CD14-positive monocyte (primary cell): ENCODE measurements around the gene DOCK1. TPM values are rescaled to one million over a fixed set of nuclear protein-coding genes. Genes with fewer than 3 reads are reported as not detected.

ENCODE experiments used
- DNase-seq, 3 donors: peaks; one replicate each; pipeline ENCODE4 v3.0.0-alpha.2; 2011 to 2022
- H2AFZ ChIP-seq: 2 replicates; pipeline ENCODE4 v1.6.0; 2012; ENCODE audit warnings: mild to moderate bottlenecking, low read depth, low read length, inconsistent platforms; ENCODE audit not compliant: insufficient read depth, poor library complexity, severe bottlenecking
- H3K27ac ChIP-seq, 2 donors: 1 replicate in 1 of 2; 2 replicates in 1 of 2; pipeline ENCODE4 v1.5.1; 2012 to 2013; ENCODE audit warnings: low read length in 2 of 2, control low read depth in 1 of 2, inconsistent platforms in 1 of 2, low read depth in 1 of 2, mild to moderate bottlenecking in 1 of 2
- H3K27me3 ChIP-seq, 2 donors: one replicate each; pipeline versions ENCODE4 v1.6.0 to v1.6.1; 2011 to 2013; ENCODE audit warnings: low read length in 2 of 2; ENCODE audit not compliant: control insufficient read depth in 2 of 2, insufficient read depth in 2 of 2
- H3K36me3 ChIP-seq, 2 donors: replicated peaks in 1 of 2; 1 replicate in 1 of 2; 2 replicates in 1 of 2; pipeline versions ENCODE4 v1.5.1 to v1.6.1; 2012 to 2013; ENCODE audit warnings: low read length in 2 of 2, control low read depth in 1 of 2, inconsistent platforms in 1 of 2, mild to moderate bottlenecking in 1 of 2; ENCODE audit not compliant: insufficient read depth in 2 of 2, control insufficient read depth in 1 of 2
- H3K4me1 ChIP-seq, 2 donors: 1 replicate in 1 of 2; 2 replicates in 1 of 2; pipeline versions ENCODE4 v1.5.1 to v1.6.1; 2012 to 2013; ENCODE audit warnings: low read length in 2 of 2, control low read depth in 1 of 2, inconsistent platforms in 1 of 2, mild to moderate bottlenecking in 1 of 2, moderate library complexity in 1 of 2; ENCODE audit not compliant: insufficient read depth in 2 of 2, control insufficient read depth in 1 of 2
- H3K4me2 ChIP-seq: replicated peaks from 2 replicates; pipeline ENCODE3; 2012; ENCODE audit warnings: low read length, moderate library complexity, mild to moderate bottlenecking; ENCODE audit not compliant: poor library complexity, severe bottlenecking; ENCODE audit errors: extremely low read depth
- H3K4me3 ChIP-seq, 3 experiments: fragments of 200-600 bp in 1 of 3; sonication (generic) in 1 of 3; replicated peaks in 1 of 3; 1 replicate in 2 of 3; 2 replicates in 1 of 3; pipeline ENCODE4 v1.5.1; 2011 to 2013; ENCODE audit warnings: low read length in 3 of 3, mild to moderate bottlenecking in 3 of 3, control low read depth in 2 of 3, low read depth in 2 of 3, inconsistent platforms in 1 of 3, moderate library complexity in 1 of 3
- H3K79me2 ChIP-seq: 2 replicates; pipeline ENCODE4 v1.6.0; 2012; ENCODE audit warnings: mild to moderate bottlenecking, control low read depth, inconsistent platforms, low read length, moderate library complexity; ENCODE audit not compliant: insufficient read depth
- H3K9ac ChIP-seq: 2 replicates; pipeline ENCODE4 v1.6.0; 2017; ENCODE audit warnings: low read length, mild to moderate bottlenecking; ENCODE audit not compliant: insufficient read depth, poor library complexity, severe bottlenecking
- H3K9me3 ChIP-seq, 2 donors: replicated peaks in 1 of 2; 1 replicate in 1 of 2; 2 replicates in 1 of 2; pipeline versions ENCODE4 v1.5.1 to v1.6.1; 2012 to 2013; ENCODE audit warnings: low read length in 2 of 2, control low read depth in 1 of 2; ENCODE audit not compliant: control insufficient read depth in 1 of 2, insufficient read depth in 1 of 2
- H4K20me1 ChIP-seq: 2 replicates; pipeline ENCODE4 v1.6.0; 2012; ENCODE audit warnings: mild to moderate bottlenecking, low read length, control low read depth, moderate library complexity; ENCODE audit not compliant: insufficient read depth
- H3K27ac Mint-ChIP-seq, 7 donors: one replicate each; pipeline ENCODE4 v1.8.0; 2020; ENCODE audit warnings: mild to moderate bottlenecking in 7 of 7, mixed read lengths in 7 of 7, moderate library complexity in 6 of 7, inconsistent platforms in 2 of 7
- H3K27me3 Mint-ChIP-seq, 3 donors: one replicate each; pipeline ENCODE4 v1.8.0; 2021 to 2022; ENCODE audit warnings: low read depth in 3 of 3, mild to moderate bottlenecking in 3 of 3, mixed read lengths in 3 of 3, moderate library complexity in 3 of 3, inconsistent platforms in 1 of 3
- H3K36me3 Mint-ChIP-seq, 2 donors: one replicate each; pipeline ENCODE4 v1.8.0; 2020; ENCODE audit warnings: mixed read lengths in 2 of 2, inconsistent platforms in 1 of 2, mild to moderate bottlenecking in 1 of 2
- H3K4me1 Mint-ChIP-seq: one replicate; pipeline ENCODE4 v1.8.0; 2020; ENCODE audit warnings: mild to moderate bottlenecking, mixed read lengths
- H3K4me3 Mint-ChIP-seq, 2 donors: one replicate each; pipeline ENCODE4 v1.8.0; 2020; ENCODE audit warnings: mild to moderate bottlenecking in 2 of 2, mixed read lengths in 2 of 2, moderate library complexity in 1 of 2
- H3K9me3 Mint-ChIP-seq, 7 donors: one replicate each; pipeline ENCODE4 v1.8.0; 2020 to 2022; ENCODE audit warnings: mixed read lengths in 7 of 7, mild to moderate bottlenecking in 6 of 7, moderate library complexity in 6 of 7, inconsistent platforms in 2 of 7
- WGBS: methylation state at CpG from one replicate; pipeline ENCODE4 v1.1.5; 2013; ENCODE audit warnings: missing lambda C conversion rate; ENCODE audit not compliant: insufficient coverage; 5-methylcytosine and 5-hydroxymethylcytosine counted together
- intact Hi-C, 2 donors: fragments of 100-400 bp; cut with micrococcal nuclease; formaldehyde crosslinking; loops; one replicate each; pipeline versions ENCODE4 v1.15.0 to v1.15.1; 2023
- polyA plus RNA-seq, 3 donors: library from polyadenylated mRNA; depleted of rRNA in 1 of 3; unstranded in 2 of 3; stranded (reverse) in 1 of 3; fragments of 300-500 nt in 2 of 3; fragments of >200 nt in 1 of 3; fragmentation: Illumina TruSeq in 2 of 3; gene quantifications; 1 replicate in 2 of 3; 2 replicates in 1 of 3; pipeline ENCODE4 v1.2.3, GENCODE V29; 2012 to 2021
- TF ChIP-seq, protein P1 (sequence below): fragments of 200-600 bp; IDR thresholded peaks from one replicate; pipeline ENCODE4 v1.8.0; 2022; ENCODE audit warnings: antibody characterized with exemption, mild to moderate bottlenecking

The DOCK1 gene
- polyA plus RNA-seq, 3 donors, result 0.31 to 0.35 TPM; not detected in 1

DNA sequence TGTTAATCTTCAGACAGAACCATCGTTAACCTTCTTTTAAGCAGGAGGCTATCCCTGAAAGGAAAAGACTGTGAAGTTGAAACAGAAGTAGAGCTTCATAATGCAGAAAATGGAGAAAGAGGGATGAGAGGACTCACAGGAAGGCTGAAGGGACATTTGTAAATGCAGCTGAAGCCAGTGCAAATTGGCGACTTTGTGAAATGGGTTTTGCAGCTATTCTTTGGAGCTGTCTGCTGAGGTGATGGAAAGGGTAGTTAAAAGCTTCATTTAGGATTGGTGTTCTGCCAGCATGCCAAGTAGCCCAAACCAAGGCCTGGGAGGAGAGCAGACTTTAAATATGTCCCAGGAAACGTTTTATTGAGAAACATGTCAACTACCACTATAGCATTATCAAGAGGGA lies 168.4 kb downstream of the DOCK1 start:
- Histone ChIP-seq H3K4me1 (no peaks in the 10 kb centered on the region), H2AFZ (no peak overlapping the region), H3K4me3 (no peak overlapping the region), H3K79me2 (no peaks in the 10 kb centered on the region), H3K36me3 (no peaks in the 10 kb centered on the region), H3K9me3 (peaks cover 0 to 4% of the 10 kb centered on the region in 2 donors), H3K4me2 (no peak overlapping the region), H4K20me1 (no peaks in the 10 kb centered on the region), H3K9ac (no peak overlapping the region), H3K27ac (no peak overlapping the region), H3K27me3 (no peaks in the 10 kb centered on the region)
- H3K4me1 Mint-ChIP-seq, result no peaks in the 10 kb centered on the region
- H3K27me3 Mint-ChIP-seq, result peaks cover 0 to 2% (median 1%) of the 10 kb centered on the region in 3 donors
- no peak overlapping the region for H3K4me3 Mint-ChIP-seq
- no peak for DNase-seq
- TF ChIP-seq, protein P1, sequence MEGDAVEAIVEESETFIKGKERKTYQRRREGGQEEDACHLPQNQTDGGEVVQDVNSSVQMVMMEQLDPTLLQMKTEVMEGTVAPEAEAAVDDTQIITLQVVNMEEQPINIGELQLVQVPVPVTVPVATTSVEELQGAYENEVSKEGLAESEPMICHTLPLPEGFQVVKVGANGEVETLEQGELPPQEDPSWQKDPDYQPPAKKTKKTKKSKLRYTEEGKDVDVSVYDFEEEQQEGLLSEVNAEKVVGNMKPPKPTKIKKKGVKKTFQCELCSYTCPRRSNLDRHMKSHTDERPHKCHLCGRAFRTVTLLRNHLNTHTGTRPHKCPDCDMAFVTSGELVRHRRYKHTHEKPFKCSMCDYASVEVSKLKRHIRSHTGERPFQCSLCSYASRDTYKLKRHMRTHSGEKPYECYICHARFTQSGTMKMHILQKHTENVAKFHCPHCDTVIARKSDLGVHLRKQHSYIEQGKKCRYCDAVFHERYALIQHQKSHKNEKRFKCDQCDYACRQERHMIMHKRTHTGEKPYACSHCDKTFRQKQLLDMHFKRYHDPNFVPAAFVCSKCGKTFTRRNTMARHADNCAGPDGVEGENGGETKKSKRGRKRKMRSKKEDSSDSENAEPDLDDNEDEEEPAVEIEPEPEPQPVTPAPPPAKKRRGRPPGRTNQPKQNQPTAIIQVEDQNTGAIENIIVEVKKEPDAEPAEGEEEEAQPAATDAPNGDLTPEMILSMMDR, result no peak
- H3K27ac Mint-ChIP-seq, result no peak overlapping the region
- 90% methylated on average over 2 of the region's 3 CpGs for WGBS
- no peaks in the 10 kb centered on the region for H3K36me3 Mint-ChIP-seq
- intact Hi-C loops, result no loop called here
- H3K9me3 Mint-ChIP-seq, result peaks cover 0 to 7% (median 4%) of the 10 kb centered on the region in 7 donors

DNA sequence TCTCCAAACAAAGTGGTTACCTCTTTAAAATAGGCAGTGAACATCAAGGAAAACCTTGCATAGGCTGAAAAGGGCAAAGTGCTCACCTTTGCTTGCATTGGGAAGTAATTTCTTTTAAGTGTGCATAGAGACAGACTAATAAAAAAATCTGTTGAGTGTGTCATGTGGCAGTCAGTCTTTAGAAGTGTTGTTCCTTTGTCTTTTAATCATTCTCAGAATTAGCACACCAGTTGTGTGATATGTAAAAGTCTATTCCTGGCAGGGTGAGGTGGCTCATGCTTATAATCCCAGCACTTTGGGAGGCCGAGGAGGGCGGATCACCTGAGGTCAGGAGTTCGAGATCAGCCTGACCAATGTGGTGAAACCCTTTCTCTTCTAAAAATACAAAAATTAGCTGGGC lies 174.2 kb downstream of the DOCK1 start:
- no CpG with 5 or more reads among the region's 3 CpGs for WGBS
- Mint-ChIP-seq H3K4me3 (no peak overlapping the region), H3K9me3 (peaks cover 4 to 15% (median 5%) of the 10 kb centered on the region in 7 donors), H3K36me3 (no peaks in the 10 kb centered on the region), H3K27me3 (no peaks in the 10 kb centered on the region), H3K4me1 (peaks cover 6% of the 10 kb centered on the region), H3K27ac (no peak overlapping the region)
- Histone ChIP-seq H4K20me1 (no peaks in the 10 kb centered on the region), H3K4me3 (no peak overlapping the region), H3K36me3 (no peaks in the 10 kb centered on the region), H3K4me1 (no peaks in the 10 kb centered on the region), H3K27me3 (no peaks in the 10 kb centered on the region), H3K9ac (no peak overlapping the region), H3K9me3 (peaks cover 0 to 4% of the 10 kb centered on the region in 2 donors), H2AFZ (no peak overlapping the region), H3K27ac (no peak overlapping the region), H3K79me2 (no peaks in the 10 kb centered on the region), H3K4me2 (no peak overlapping the region)
- TF ChIP-seq, protein P1, result no peak
- DNase-seq, result no peak
- intact Hi-C loops, result no loop called here
